ENCODE measurements around the gene CCDC179.

The CCDC179 gene

DNA sequence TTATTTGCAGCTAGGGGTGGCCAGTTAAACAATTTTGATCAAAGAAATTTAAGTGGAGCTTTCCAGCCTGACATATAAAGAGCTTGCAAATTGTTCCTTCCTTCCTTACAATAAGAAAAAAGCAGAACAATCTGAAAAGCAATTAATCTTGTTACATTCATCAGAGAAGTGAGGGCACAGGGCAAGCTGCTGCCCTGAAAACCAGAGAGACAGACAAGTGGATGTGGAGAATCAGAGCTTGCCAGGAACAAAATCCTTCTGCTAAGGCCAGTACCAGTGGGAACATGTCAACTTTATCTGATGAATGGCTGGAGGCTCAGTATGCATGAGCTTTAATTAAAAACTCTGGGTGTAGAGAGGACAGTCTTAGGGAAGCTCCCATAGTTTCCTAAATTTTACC lies 8.8 kb downstream of the CCDC179 start:
- no peaks in the 10 kb centered on the region for H3K27me3 ChIP-seq (ENCODE audit: control insufficient read depth, insufficient read depth, low read length)

GRCh38 chr11:22846726-22847125 lies 13.5 kb downstream of the CCDC179 start:
- H3K27ac ChIP-seq (ENCODE audit: low read depth, low read length): no peak overlapping the region
- H3K9ac ChIP-seq (ENCODE audit: low read length): no peak overlapping the region
- H3K36me3 ChIP-seq (ENCODE audit: control insufficient read depth, insufficient read depth, low read length): no peaks in the 10 kb centered on the region
- no peak overlapping the region for H3K4me3 ChIP-seq (ENCODE audit: low read length)
- no peaks in the 10 kb centered on the region for H3K4me1 ChIP-seq (ENCODE audit: control insufficient read depth, insufficient read depth, low read length)
- H3K27me3 ChIP-seq (ENCODE audit: control insufficient read depth, insufficient read depth, low read length): no peaks in the 10 kb centered on the region

More for the DNA sequence above, 8.8 kb downstream of the CCDC179 start:
- Histone ChIP-seq H3K27ac (ENCODE audit: low read depth, low read length) (no peak overlapping the region), H3K4me3 (ENCODE audit: low read length) (no peak overlapping the region), H3K9ac (ENCODE audit: low read length) (no peak overlapping the region), H3K4me1 (ENCODE audit: control insufficient read depth, insufficient read depth, low read length) (no peaks in the 10 kb centered on the region), H3K36me3 (ENCODE audit: control insufficient read depth, insufficient read depth, low read length) (no peaks in the 10 kb centered on the region)

DNA sequence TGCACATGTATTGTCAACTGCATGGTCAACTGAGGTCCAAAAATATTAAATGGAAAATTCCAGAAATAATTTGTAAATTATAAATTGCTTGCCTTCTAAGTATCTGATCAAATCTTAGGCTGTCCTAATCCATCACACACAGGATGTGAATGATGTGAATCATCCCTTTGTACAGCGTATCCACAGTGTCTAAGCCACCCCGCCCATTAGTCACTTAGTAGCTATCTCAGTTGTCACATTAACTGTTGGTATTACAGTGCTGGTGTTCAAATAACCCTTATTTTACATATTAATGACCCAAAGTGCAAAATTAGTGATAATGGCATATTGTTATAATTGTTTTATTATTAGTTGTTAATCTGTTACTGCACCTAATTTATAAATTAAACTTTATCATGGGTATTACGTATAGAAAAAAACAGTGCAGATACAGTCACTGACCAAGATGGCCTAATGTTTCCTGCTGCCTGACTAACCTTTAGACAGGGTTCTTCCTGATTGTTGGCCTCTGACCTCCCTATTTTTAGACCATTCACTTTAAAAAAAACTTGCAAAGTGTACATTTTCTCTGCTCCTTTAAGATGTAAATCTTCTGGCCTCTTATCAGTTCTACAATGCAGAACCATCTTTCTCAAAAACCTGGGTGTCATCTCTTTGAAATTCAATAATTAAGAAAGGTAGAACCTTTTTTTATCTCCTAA lies 27.8 kb downstream of the CCDC179 start:
- Histone ChIP-seq H3K36me3 (ENCODE audit: control insufficient read depth, insufficient read depth, low read length) (no peaks in the 10 kb centered on the region), H3K4me1 (ENCODE audit: control insufficient read depth, insufficient read depth, low read length) (no peaks in the 10 kb centered on the region), H3K9ac (ENCODE audit: low read length) (no peak overlapping the region), H3K4me3 (ENCODE audit: low read length) (no peak overlapping the region), H3K27ac (ENCODE audit: low read depth, low read length) (no peak overlapping the region), H3K27me3 (ENCODE audit: control insufficient read depth, insufficient read depth, low read length) (no peaks in the 10 kb centered on the region)

DNA sequence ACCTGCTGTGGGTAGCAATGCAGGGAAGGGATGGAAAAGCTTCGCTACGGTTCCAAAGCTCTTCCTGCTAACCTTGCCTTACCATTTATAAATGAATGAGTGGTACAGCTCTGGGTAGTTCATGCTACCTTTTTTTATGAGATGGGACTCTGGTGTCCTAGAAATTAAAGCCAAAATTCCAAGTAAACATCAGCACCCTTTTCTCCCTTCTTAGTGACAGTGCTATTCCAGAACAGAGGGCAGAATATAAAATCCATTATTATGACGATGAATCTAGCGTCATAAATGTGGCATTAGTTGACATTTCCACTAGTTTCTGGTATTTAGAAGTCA lies 30.2 kb downstream of the CCDC179 start:
- Histone ChIP-seq H3K4me1 (ENCODE audit: control insufficient read depth, insufficient read depth, low read length) (no peaks in the 10 kb centered on the region), H3K27me3 (ENCODE audit: control insufficient read depth, insufficient read depth, low read length) (no peaks in the 10 kb centered on the region), H3K36me3 (ENCODE audit: control insufficient read depth, insufficient read depth, low read length) (no peaks in the 10 kb centered on the region), H3K27ac (ENCODE audit: low read depth, low read length) (no peak overlapping the region), H3K4me3 (ENCODE audit: low read length) (peak overlapping the region; percentile 92), H3K9ac (ENCODE audit: low read length) (no peak overlapping the region)

DNA sequence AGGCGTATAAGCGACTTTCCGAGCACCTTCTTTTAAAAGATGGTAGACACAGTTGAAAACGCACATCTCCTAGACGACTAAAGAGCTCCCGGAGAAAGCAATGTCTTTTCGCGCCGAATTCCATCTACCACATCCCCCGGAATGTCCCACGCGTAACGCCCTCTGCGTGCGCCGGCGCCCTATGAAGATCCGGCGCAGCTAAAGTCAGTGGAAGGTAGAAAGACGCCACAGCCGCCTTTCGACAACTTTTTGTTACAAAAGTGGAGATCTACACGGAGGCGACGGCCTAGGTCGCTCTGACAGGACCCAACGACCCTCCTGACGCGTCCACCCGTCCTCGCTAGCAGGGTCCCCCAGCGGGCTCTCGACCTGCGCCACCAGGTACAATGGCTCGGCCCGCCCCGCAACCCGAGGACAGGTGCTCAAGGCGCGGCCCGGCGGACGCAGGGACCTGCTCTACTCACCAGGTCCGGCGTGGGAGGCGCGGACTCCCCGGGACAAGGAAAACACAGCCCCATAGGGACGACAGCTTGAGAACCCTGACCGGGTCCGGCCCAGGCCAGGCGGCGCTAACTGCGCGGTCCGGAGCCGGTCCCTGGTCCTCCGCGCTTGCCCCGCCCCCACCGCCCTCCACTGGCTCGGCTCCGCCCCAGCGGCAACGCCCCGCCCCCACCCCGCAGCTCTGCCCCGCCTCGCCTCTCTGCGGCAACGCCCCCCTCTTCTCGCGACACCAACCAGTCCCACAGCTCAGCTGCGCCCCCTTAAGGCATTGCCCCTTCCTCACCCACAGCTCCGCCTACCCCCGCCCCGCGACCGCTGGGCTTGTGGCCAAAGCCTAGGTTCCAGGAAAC lies 30.8 kb downstream of the CCDC179 start, which contains the start of gene SVIP:
TSS of gene SVIP (minus strand) at position 571 of the 851 bp plus-strand sequence. CDS start at position 518, 53 bp downstream.
- Histone ChIP-seq H3K27ac (ENCODE audit: low read depth, low read length) (peak within 1 kb of the TSS; percentile 63), H3K9ac (ENCODE audit: low read length) (peak within 1 kb of the TSS; percentile 71), H3K4me1 (ENCODE audit: control insufficient read depth, insufficient read depth, low read length) (no peaks in the 10 kb centered on the region), H3K4me3 (ENCODE audit: low read length) (peak within 1 kb of the TSS; percentile 92), H3K36me3 (ENCODE audit: control insufficient read depth, insufficient read depth, low read length) (no peaks in the 10 kb centered on the region), H3K27me3 (ENCODE audit: control insufficient read depth, insufficient read depth, low read length) (no peaks in the 10 kb centered on the region)

DNA sequence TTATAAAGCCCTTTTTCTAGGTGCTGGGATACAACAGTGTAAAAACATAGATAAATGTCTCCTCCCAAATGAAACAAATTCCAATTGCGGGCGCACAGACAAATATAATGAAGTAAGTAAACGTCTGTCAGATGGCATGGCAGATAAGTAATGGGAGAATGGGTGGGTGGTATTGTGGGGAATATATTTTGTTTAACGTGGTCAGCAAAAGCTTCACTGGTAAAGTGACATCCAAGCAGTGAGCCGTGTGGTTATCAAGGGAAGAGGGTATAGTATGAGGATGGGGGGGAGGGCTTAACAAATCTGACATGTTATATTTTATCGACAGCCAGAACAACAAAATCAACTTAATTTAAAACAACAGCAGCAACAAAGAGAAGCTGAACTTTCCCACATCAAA lies 31.9 kb downstream of the CCDC179 start:
- Histone ChIP-seq H3K9ac (ENCODE audit: low read length) (no peak overlapping the region), H3K27ac (ENCODE audit: low read depth, low read length) (no peak overlapping the region), H3K27me3 (ENCODE audit: control insufficient read depth, insufficient read depth, low read length) (no peaks in the 10 kb centered on the region), H3K4me1 (ENCODE audit: control insufficient read depth, insufficient read depth, low read length) (no peaks in the 10 kb centered on the region), H3K36me3 (ENCODE audit: control insufficient read depth, insufficient read depth, low read length) (no peaks in the 10 kb centered on the region), H3K4me3 (ENCODE audit: low read length) (no peak overlapping the region)

DNA sequence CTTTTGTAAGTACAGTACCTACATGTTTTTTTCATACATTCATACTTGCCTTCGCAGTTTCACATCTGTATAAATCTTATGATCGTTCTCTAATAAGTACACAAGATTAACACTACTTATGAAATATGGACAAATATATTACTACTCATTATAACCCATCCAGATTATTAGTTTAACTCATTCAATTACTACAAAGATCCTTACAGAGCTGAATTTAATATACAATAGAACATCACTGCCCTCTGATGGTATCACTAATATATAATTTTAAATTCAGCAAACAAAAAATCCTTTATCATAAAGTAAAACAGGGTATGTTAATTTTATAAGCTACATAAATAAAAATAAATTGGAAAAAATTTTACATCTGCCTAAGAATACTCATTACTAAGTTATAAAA lies 38.1 kb downstream of the CCDC179 start:
- Histone ChIP-seq H3K27me3 (ENCODE audit: control insufficient read depth, insufficient read depth, low read length) (no peaks in the 10 kb centered on the region), H3K36me3 (ENCODE audit: control insufficient read depth, insufficient read depth, low read length) (no peaks in the 10 kb centered on the region), H3K9ac (ENCODE audit: low read length) (no peak overlapping the region), H3K27ac (ENCODE audit: low read depth, low read length) (no peak overlapping the region), H3K4me3 (ENCODE audit: low read length) (no peak overlapping the region), H3K4me1 (ENCODE audit: control insufficient read depth, insufficient read depth, low read length) (no peaks in the 10 kb centered on the region)

GRCh38 chr11:22809893-22810292 lies 50.4 kb downstream of the CCDC179 start:
- Histone ChIP-seq H3K9ac (ENCODE audit: low read length) (no peak overlapping the region), H3K36me3 (ENCODE audit: control insufficient read depth, insufficient read depth, low read length) (no peaks in the 10 kb centered on the region)

DNA sequence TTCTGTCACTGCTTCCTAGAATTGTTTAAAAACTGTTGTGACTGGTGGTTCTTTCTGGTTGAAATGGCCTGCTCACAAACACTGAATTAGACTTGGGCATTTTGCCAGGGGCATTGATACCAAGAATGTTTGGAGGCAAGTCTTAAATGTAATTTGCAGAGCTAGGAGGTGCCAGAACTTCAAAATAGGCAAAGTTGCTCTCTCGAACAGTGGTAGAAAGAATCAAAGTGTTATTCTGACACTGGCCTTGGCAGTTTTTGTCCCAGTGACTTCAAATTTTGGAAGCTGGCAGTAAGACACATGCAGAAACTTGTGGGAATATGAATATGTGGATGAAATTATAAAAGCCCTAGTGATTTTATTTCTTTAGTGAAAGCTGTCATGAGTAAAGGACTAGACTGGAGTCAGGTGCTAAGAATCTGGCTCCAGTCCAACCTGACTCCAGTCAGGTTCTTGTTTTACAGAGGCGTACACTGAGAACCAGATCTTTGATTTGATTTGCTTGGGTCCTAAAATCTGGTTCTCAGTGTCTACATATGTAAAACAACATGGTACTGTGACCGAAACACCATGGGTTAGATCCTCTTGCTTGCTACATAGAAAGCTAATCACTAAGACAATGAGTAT lies 51.6 kb downstream of the CCDC179 start:
- no peaks in the 10 kb centered on the region for H3K4me1 ChIP-seq (ENCODE audit: control insufficient read depth, insufficient read depth, low read length)
- H3K36me3 ChIP-seq (ENCODE audit: control insufficient read depth, insufficient read depth, low read length): no peaks in the 10 kb centered on the region
- H3K9ac ChIP-seq (ENCODE audit: low read length): no peak overlapping the region
- no peak overlapping the region for H3K4me3 ChIP-seq (ENCODE audit: low read length)
- H3K27ac ChIP-seq (ENCODE audit: low read depth, low read length): no peak overlapping the region
- no peaks in the 10 kb centered on the region for H3K27me3 ChIP-seq (ENCODE audit: control insufficient read depth, insufficient read depth, low read length)

More at GRCh38 chr11:22809893-22810292, 50.4 kb downstream of the CCDC179 start:
- no peak overlapping the region for H3K4me3 ChIP-seq (ENCODE audit: low read length)
- H3K27me3 ChIP-seq (ENCODE audit: control insufficient read depth, insufficient read depth, low read length): no peaks in the 10 kb centered on the region
- no peaks in the 10 kb centered on the region for H3K4me1 ChIP-seq (ENCODE audit: control insufficient read depth, insufficient read depth, low read length)
- no peak overlapping the region for H3K27ac ChIP-seq (ENCODE audit: low read depth, low read length)

GRCh38 chr11:22807855-22808570 lies 52.3 kb downstream of the CCDC179 start:
- H3K36me3 ChIP-seq (ENCODE audit: control insufficient read depth, insufficient read depth, low read length): no peaks in the 10 kb centered on the region
- H3K27ac ChIP-seq (ENCODE audit: low read depth, low read length): no peak overlapping the region
- H3K4me1 ChIP-seq (ENCODE audit: control insufficient read depth, insufficient read depth, low read length): no peaks in the 10 kb centered on the region
- H3K4me3 ChIP-seq (ENCODE audit: low read length): no peak overlapping the region
- H3K9ac ChIP-seq (ENCODE audit: low read length): no peak overlapping the region
- no peaks in the 10 kb centered on the region for H3K27me3 ChIP-seq (ENCODE audit: control insufficient read depth, insufficient read depth, low read length)

GRCh38 chr11:22807391-22807790 lies 52.9 kb downstream of the CCDC179 start:
- H3K4me1 ChIP-seq (ENCODE audit: control insufficient read depth, insufficient read depth, low read length): no peaks in the 10 kb centered on the region
- H3K27me3 ChIP-seq (ENCODE audit: control insufficient read depth, insufficient read depth, low read length): no peaks in the 10 kb centered on the region
- H3K4me3 ChIP-seq (ENCODE audit: low read length): no peak overlapping the region
- no peaks in the 10 kb centered on the region for H3K36me3 ChIP-seq (ENCODE audit: control insufficient read depth, insufficient read depth, low read length)
- H3K27ac ChIP-seq (ENCODE audit: low read depth, low read length): no peak overlapping the region
- H3K9ac ChIP-seq (ENCODE audit: low read length): no peak overlapping the region

DNA sequence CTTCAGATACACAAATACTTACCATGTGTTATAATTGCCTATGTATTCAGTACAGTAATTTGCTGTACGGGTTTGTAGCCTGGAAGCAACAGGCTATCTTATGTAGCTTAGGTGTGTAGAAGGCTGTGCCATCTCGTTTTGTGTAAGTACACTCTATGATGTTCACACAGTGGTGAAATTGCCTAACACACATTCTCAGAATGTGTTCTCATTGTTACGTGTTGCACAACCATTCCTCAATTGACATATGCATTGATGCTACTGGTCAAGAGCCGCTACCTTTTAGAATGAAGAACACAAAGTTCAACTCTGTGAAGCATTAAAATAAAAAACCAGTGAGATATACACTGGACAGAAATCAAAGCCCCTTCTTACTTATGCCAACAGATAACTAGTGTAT lies 57.4 kb downstream of the CCDC179 start:
- Histone ChIP-seq H3K9ac (ENCODE audit: low read length) (no peak overlapping the region), H3K36me3 (ENCODE audit: control insufficient read depth, insufficient read depth, low read length) (no peaks in the 10 kb centered on the region), H3K27me3 (ENCODE audit: control insufficient read depth, insufficient read depth, low read length) (no peaks in the 10 kb centered on the region), H3K27ac (ENCODE audit: low read depth, low read length) (no peak overlapping the region), H3K4me3 (ENCODE audit: low read length) (no peak overlapping the region), H3K4me1 (ENCODE audit: control insufficient read depth, insufficient read depth, low read length) (no peaks in the 10 kb centered on the region)

All from rectal smooth muscle tissue (tissue), 1 donor.